MCF 10A (cell line): Measurements from ENCODE around the gene MEX3A. TPM values are rescaled to one million over a fixed set of nuclear protein-coding genes. Genes with fewer than 3 reads are reported as not detected.
A peak's percentile ranks its signal among the peaks of the same experiment; 100 is the strongest.

Experiments
- BruUV-seq: library from RNA; stranded (reverse); fragments of 400-500 nt; replicated peaks from 2 replicates; lab custom pipeline; 2021; lab: Mats Ljungman, UMichigan
- CTCF ChIA-PET: fragments of 300-600 bp; sonication (Branson Sonifier 250); formaldehyde crosslinking; extraction: SDS; loops from one replicate; lab custom pipeline; 2021; ENCODE audit warnings: antibody characterized with exemption, inconsistent platforms; lab: Yijun Ruan, JAX
- POLR2A ChIA-PET: fragments of 300-600, 350-650 bp; sonication (Branson Sonifier 250); formaldehyde crosslinking; extraction: SDS; loops from one replicate; lab custom pipeline; 2020; ENCODE audit warnings: antibody characterized with exemption, inconsistent platforms; lab: Yijun Ruan, JAX
- DNase-seq: peaks from one replicate; pipeline ENCODE4 v3.0.0-alpha.2; 2018; ENCODE audit not compliant: unreplicated experiment
- H3K27ac Mint-ChIP-seq: one replicate; pipeline ENCODE4 v1.8.0; 2022; ENCODE audit warnings: mild to moderate bottlenecking, low read depth, mixed read lengths; ENCODE audit not compliant: unreplicated experiment
- H3K27me3 Mint-ChIP-seq: one replicate; pipeline ENCODE4 v1.8.0; 2022; ENCODE audit warnings: mixed read lengths; ENCODE audit not compliant: insufficient read depth, unreplicated experiment
- H3K36me3 Mint-ChIP-seq: one replicate; pipeline ENCODE4 v1.8.0; 2022; ENCODE audit warnings: mild to moderate bottlenecking, moderate library complexity, mixed read lengths; ENCODE audit not compliant: insufficient read depth, unreplicated experiment
- H3K4me1 Mint-ChIP-seq: one replicate; pipeline ENCODE4 v1.8.0; 2022; ENCODE audit warnings: mixed read lengths; ENCODE audit not compliant: insufficient read depth, unreplicated experiment
- H3K4me3 Mint-ChIP-seq: one replicate; pipeline ENCODE4 v1.8.0; 2022; ENCODE audit warnings: mild to moderate bottlenecking, moderate library complexity, mixed read lengths; ENCODE audit not compliant: unreplicated experiment
- H3K9me3 Mint-ChIP-seq: one replicate; pipeline ENCODE4 v1.8.0; 2022; ENCODE audit warnings: mixed read lengths; ENCODE audit not compliant: unreplicated experiment
- intact Hi-C: fragments of 100-400 bp; cut with micrococcal nuclease; formaldehyde crosslinking; loops from 2 replicates; pipeline ENCODE4 v1.14.1; 2022
- total RNA-seq: library from RNA; stranded (reverse); gene quantifications from 2 replicates; pipeline ENCODE4 v1.2.3, GENCODE V29; 2022
- TF ChIP-seq, protein P1 (sequence below): fragments of 200-600 bp; IDR thresholded peaks from one replicate; pipeline ENCODE4 v1.8.0; 2022; ENCODE audit warnings: antibody characterized with exemption, mild to moderate bottlenecking; ENCODE audit not compliant: unreplicated experiment

The MEX3A gene
- total RNA-seq, 1 experiment from 2014 or later, result 0.91 TPM

DNA sequence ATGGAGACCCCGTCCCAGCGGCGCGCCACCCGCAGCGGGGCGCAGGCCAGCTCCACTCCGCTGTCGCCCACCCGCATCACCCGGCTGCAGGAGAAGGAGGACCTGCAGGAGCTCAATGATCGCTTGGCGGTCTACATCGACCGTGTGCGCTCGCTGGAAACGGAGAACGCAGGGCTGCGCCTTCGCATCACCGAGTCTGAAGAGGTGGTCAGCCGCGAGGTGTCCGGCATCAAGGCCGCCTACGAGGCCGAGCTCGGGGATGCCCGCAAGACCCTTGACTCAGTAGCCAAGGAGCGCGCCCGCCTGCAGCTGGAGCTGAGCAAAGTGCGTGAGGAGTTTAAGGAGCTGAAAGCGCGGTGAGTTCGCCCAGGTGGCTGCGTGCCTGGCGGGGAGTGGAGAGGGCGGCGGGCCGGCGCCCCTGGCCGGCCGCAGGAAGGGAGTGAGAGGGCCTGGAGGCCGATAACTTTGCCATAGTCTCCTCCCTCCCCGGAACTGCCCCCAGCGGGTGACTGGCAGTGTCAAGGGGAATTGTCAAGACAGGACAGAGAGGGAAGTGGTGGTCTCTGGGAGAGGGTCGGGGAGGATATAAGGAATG is 32.8 kb upstream of the MEX3A start:
- CTCF ChIA-PET, result interaction anchor here (0.7 to 46.2 kb wide), 4 partner anchors 8 to 63 kb away, joined by 3 to 1892 read pairs (median 130); partner anchors contain the start of gene MEX3A
- Mint-ChIP-seq H3K27ac (peak overlapping the region; percentile 97), H3K27me3 (no peaks in the 10 kb centered on the region), H3K9me3 (no peaks in the 10 kb centered on the region), H3K36me3 (peaks cover 23% of the 10 kb centered on the region), H3K4me3 (peak overlapping the region; percentile 79), H3K4me1 (peaks cover 48% of the 10 kb centered on the region)
- DNase-seq, result no peak
- POLR2A ChIA-PET, result interaction anchor here (0.8 to 25.7 kb wide), 8 partner anchors 12 to 182 kb away, joined by 3 to 960 read pairs (median 10); partner anchors contain the start of genes KHDC4, PMF1 and SMG5
- intact Hi-C loops, result loop anchor here (1.0 kb wide), 3 partner anchors 8 to 15 kb away; no protein-coding TSS in a partner anchor
- TF ChIP-seq, protein P1, sequence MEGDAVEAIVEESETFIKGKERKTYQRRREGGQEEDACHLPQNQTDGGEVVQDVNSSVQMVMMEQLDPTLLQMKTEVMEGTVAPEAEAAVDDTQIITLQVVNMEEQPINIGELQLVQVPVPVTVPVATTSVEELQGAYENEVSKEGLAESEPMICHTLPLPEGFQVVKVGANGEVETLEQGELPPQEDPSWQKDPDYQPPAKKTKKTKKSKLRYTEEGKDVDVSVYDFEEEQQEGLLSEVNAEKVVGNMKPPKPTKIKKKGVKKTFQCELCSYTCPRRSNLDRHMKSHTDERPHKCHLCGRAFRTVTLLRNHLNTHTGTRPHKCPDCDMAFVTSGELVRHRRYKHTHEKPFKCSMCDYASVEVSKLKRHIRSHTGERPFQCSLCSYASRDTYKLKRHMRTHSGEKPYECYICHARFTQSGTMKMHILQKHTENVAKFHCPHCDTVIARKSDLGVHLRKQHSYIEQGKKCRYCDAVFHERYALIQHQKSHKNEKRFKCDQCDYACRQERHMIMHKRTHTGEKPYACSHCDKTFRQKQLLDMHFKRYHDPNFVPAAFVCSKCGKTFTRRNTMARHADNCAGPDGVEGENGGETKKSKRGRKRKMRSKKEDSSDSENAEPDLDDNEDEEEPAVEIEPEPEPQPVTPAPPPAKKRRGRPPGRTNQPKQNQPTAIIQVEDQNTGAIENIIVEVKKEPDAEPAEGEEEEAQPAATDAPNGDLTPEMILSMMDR, result no peak
- TSS peak; percentile 59 for BruUV-seq

DNA sequence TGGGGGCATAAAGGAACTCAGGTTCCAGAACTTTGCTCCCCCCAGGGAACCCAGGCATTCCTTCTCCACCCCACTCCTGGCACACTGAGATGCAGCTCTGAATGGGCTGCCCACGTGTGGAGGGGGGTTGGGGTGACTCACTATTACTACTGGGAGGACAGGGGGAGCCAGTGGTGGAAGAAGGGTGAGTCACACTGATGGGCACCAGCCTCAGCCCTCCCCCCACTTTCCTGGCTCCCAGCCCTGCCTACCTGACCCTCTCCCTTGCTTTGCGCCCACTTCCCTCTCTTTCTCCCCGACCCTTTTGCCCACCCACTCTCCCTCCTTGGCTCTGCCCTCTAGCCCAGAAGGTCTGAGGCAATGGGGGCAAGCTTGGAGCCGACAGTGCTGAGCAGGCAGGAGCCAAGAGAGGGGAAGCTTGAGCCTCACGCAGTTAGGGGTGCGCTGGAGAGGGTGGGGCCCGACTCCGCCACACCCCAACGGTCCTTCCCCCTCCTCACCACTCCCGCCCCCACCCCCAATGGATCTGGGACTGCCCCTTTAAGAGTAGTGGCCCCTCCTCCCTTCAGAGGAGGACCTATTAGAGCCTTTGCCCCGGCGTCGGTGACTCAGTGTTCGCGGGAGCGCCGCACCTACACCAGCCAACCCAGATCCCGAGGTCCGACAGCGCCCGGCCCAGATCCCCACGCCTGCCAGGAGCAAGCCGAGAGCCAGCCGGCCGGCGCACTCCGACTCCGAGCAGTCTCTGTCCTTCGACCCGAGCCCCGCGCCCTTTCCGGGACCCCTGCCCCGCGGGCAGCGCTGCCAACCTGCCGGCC is 32.0 kb upstream of the MEX3A start, which contains the start of gene LMNA:
Gene LMNA (plus strand): TSS at position 611 of the 818 bp plus-strand sequence. CDS start 208 bp downstream, outside the sequence.
- POLR2A ChIA-PET, result interaction anchor here (0.8 to 25.7 kb wide), 11 partner anchors 13 to 221 kb away, joined by 3 to 960 read pairs (median 4); partner anchors contain the start of genes KHDC4, PMF1, SLC25A44 and SMG5
- peaks cover 16% of the 10 kb centered on the region for H3K36me3 Mint-ChIP-seq
- DNase-seq, result peak; percentile 100
- BruUV-seq, result no TSS peak
- H3K4me3 Mint-ChIP-seq, result peak within 1 kb of the TSS; percentile 79
- H3K4me1 Mint-ChIP-seq, result peaks cover 46% of the 10 kb centered on the region
- H3K27ac Mint-ChIP-seq, result peak within 1 kb of the TSS; percentile 97
- no peaks in the 10 kb centered on the region for H3K27me3 Mint-ChIP-seq
- H3K9me3 Mint-ChIP-seq, result no peaks in the 10 kb centered on the region
- intact Hi-C loops, result loop anchor here (1.0 kb wide), 3 partner anchors 8 to 16 kb away; no protein-coding TSS in a partner anchor
- CTCF ChIA-PET, result interaction anchor here (0.6 to 46.2 kb wide), 7 partner anchors 9 to 841 kb away, joined by 3 to 1892 read pairs (median 4); partner anchors contain the start of genes CLK2 and MEX3A
- TF ChIP-seq, protein P1, result no peak

DNA sequence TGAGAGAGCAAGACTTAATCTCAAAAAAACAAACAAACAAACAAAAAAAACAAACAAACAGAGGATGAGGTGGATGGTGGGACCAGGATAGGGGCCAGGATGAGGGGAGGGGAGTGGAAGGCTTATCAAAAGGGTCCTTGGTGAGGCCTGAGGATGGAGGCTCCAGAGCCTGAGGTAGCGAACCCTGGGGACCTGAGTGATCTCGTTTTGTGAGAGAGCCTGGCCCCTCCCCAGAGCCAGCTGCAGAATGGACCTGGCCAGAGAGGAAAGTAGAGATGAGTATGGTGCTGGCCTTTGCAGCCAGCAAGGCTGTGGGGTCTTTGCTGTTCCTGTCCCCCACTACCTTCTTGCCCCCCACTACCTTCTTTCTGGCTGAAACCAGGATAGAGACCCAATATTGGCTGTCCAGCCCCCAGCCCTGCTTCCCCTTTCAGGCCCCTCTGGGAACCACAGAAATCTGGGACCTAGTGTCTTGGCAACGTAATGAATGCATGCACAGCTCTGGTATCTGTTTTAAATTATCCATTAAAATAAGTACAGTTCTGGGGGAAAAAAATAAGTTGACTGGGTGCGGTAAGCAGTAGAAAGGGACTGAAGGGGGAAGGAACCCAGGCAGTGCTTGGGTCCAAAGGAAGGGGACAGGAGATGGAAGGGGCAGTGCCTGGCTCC is 31.2 kb upstream of the MEX3A start:
- no TSS peak for BruUV-seq
- Mint-ChIP-seq H3K36me3 (peaks cover 8% of the 10 kb centered on the region), H3K27me3 (no peaks in the 10 kb centered on the region), H3K9me3 (no peaks in the 10 kb centered on the region), H3K27ac (peak overlapping the region; percentile 97), H3K4me3 (peak overlapping the region; percentile 79), H3K4me1 (peaks cover 49% of the 10 kb centered on the region)
- CTCF ChIA-PET, result interaction anchor here (0.6 to 46.2 kb wide), 9 partner anchors 9 to 840 kb away, joined by 3 to 1892 read pairs (median 4); partner anchors contain the start of genes CLK2 and MEX3A
- TF ChIP-seq, protein P1, result no peak
- no peak for DNase-seq
- POLR2A ChIA-PET, result interaction anchor here (0.6 to 25.7 kb wide), 11 partner anchors 14 to 1158 kb away, joined by 3 to 960 read pairs (median 4); partner anchors contain the start of genes KHDC4, PBXIP1, PMF1 and SLC25A44
- intact Hi-C loops, result no loop called here
